Erythroblast (primary cell): ENCODE data around the gene UBR3.

Experiments used
- GATA1 ChIP-seq: IDR thresholded peaks from 2 replicates; pipeline ENCODE4 v1.6.1; 2011; ENCODE audit warnings: low read depth, mild to moderate bottlenecking, control low read depth, low read length, moderate library complexity
- POLR2A ChIP-seq: IDR thresholded peaks from 2 replicates; pipeline ENCODE4 v1.6.1; 2011; ENCODE audit warnings: mild to moderate bottlenecking, low read length

GRCh38 chr2:169961911-169962310 is 134.7 kb downstream of the UBR3 start:
- no peak for TF ChIP-seq POLR2A
- TF ChIP-seq GATA1: no peak
